Loucy (cell line): ENCODE data around the gene SLC22A15.
"Not testable (repeated sequence)": the region's sequence is repeated elsewhere in the genome, so short reads cannot be mapped to it uniquely, and the experiment has no call there.

Experiments
- CTCF ChIP-seq: fragments of 200-600 bp; sonication (generic); conservative IDR thresholded peaks from 2 replicates; pipeline ENCODE4 v1.5.1; 2014; ENCODE audit warnings: mild to moderate bottlenecking, antibody characterized with exemption, low read length
- EZH2phosphoT487 ChIP-seq: fragments of 200-600 bp; IDR thresholded peaks from 2 replicates; pipeline ENCODE4 v1.6.1; 2018; ENCODE audit warnings: antibody characterized with exemption, mild to moderate bottlenecking, moderate library complexity, borderline replicate concordance

GRCh38 chr1:115971778-115972177 lies 4.5 kb upstream of the SLC22A15 start:
- not testable (repeated sequence) for TF ChIP-seq CTCF, EZH2phosphoT487
